SK-N-SH treated with all-trans-retinoic acid at 6 μM for 48 hours (cell line): Measurements from ENCODE around the gene RIN3.

Source experiments
- ATAC-seq: fragments of 200-7000 bp; cut with Tn5 transposase; 3 replicates; pipeline ENCODE4 v1.9.1; 2020; ENCODE audit warnings: mild to moderate bottlenecking, moderate library complexity
- ARNTL ChIP-seq: fragments of 450-650 bp; formaldehyde crosslinking; IDR thresholded peaks from 2 replicates; pipeline ENCODE4 v1.5.0; 2020; ENCODE audit warnings: low read depth, mild to moderate bottlenecking, moderate library complexity, borderline replicate concordance
- BACH2 ChIP-seq: fragments of 250-450 bp; sonication (Bioruptor Pico); IDR thresholded peaks from 2 replicates; pipeline ENCODE4 v1.9.0; 2021; ENCODE audit warnings: mild to moderate bottlenecking, borderline replicate concordance
- CSRNP3 ChIP-seq: fragments of 250-450 bp; sonication (Bioruptor Pico); IDR thresholded peaks from 2 replicates; pipeline ENCODE4 v1.5.1; 2021; ENCODE audit warnings: mild to moderate bottlenecking, moderate library complexity
- GLIS3 ChIP-seq: fragments of 250-450 bp; sonication (Bioruptor Pico); IDR thresholded peaks from 2 replicates; pipeline ENCODE4 v1.5.0; 2020; ENCODE audit warnings: mild to moderate bottlenecking, moderate library complexity
- ISL1 ChIP-seq: fragments of 250-450 bp; sonication (Bioruptor Pico); IDR thresholded peaks from 2 replicates; pipeline ENCODE4 v2.1.2; 2022; ENCODE audit warnings: mild to moderate bottlenecking, moderate library complexity
- OSR1 ChIP-seq: fragments of 250-450 bp; sonication (Bioruptor Pico); IDR thresholded peaks from 2 replicates; pipeline ENCODE4 v1.8.0; 2022; ENCODE audit warnings: moderate library complexity, mild to moderate bottlenecking, inconsistent platforms
- POU6F1 ChIP-seq: fragments of 250-450 bp; sonication (Bioruptor Pico); IDR thresholded peaks from 2 replicates; pipeline ENCODE4 v1.8.0; 2021; ENCODE audit warnings: low read depth, mild to moderate bottlenecking, moderate library complexity, borderline replicate concordance
- PPARA ChIP-seq: fragments of 250-450 bp; sonication (Bioruptor Pico); IDR thresholded peaks from 2 replicates; pipeline ENCODE4 v1.5.0; 2020; ENCODE audit warnings: mild to moderate bottlenecking, borderline replicate concordance
- RARB ChIP-seq: fragments of 250-450 bp; sonication (Bioruptor Pico); IDR thresholded peaks from 2 replicates; pipeline ENCODE4 v1.8.0; 2021; ENCODE audit warnings: mild to moderate bottlenecking, moderate library complexity
- SNAI2 ChIP-seq: fragments of 250-450 bp; sonication (Bioruptor Pico); IDR thresholded peaks from 2 replicates; pipeline ENCODE4 v1.5.0; 2020; ENCODE audit warnings: mild to moderate bottlenecking, moderate library complexity
- TCF4 ChIP-seq: fragments of 250-450 bp; sonication (Bioruptor Pico); IDR thresholded peaks from 2 replicates; pipeline ENCODE4 v1.8.0; 2021; ENCODE audit warnings: mild to moderate bottlenecking, moderate library complexity, borderline replicate concordance
- TOX ChIP-seq: fragments of 250-450 bp; sonication (Bioruptor Pico); IDR thresholded peaks from 2 replicates; pipeline ENCODE4 v1.8.0; 2021; ENCODE audit warnings: mild to moderate bottlenecking, moderate library complexity, borderline replicate concordance
- ZC3H10 ChIP-seq: fragments of 250-450 bp; sonication (Bioruptor Pico); IDR thresholded peaks from 2 replicates; pipeline ENCODE4 v1.5.1; 2021; ENCODE audit warnings: mild to moderate bottlenecking, moderate library complexity
- ZFP3 ChIP-seq: fragments of 250-450 bp; sonication (Bioruptor Pico); IDR thresholded peaks from 2 replicates; pipeline ENCODE4 v1.5.0; 2020; ENCODE audit warnings: mild to moderate bottlenecking, moderate library complexity
- ZFP30 ChIP-seq: fragments of 450-650 bp; formaldehyde crosslinking; IDR thresholded peaks from 2 replicates; pipeline ENCODE4 v1.5.0; 2022; ENCODE audit warnings: mild to moderate bottlenecking, moderate library complexity
- ZNF565 ChIP-seq: fragments of 450-650 bp; formaldehyde crosslinking; conservative IDR thresholded peaks from 2 replicates; pipeline ENCODE4 v1.5.0; 2020; ENCODE audit warnings: low read depth, mild to moderate bottlenecking, moderate library complexity
- ZNF70 ChIP-seq: fragments of 450-650 bp; formaldehyde crosslinking; IDR thresholded peaks from 2 replicates; pipeline ENCODE4 v1.5.0; 2020; ENCODE audit warnings: mild to moderate bottlenecking, moderate library complexity
- ZNF8 ChIP-seq: fragments of 450-650 bp; formaldehyde crosslinking; IDR thresholded peaks from 2 replicates; pipeline ENCODE4 v1.5.0; 2020; ENCODE audit warnings: mild to moderate bottlenecking, moderate library complexity
- TF ChIP-seq, protein P1 (sequence below): fragments of 250-450 bp; sonication (Bioruptor Pico); IDR thresholded peaks from 2 replicates; pipeline ENCODE4 v1.5.0; 2020; ENCODE audit warnings: mild to moderate bottlenecking, moderate library complexity

RIN3 gene

GRCh38 chr14:92610849-92611271 is 97.3 kb downstream of the RIN3 start (continued):
- TF ChIP-seq POU6F1 (CRISPR knock-in tag): no peak
- TF ChIP-seq ISL1 (CRISPR knock-in tag): no peak
- TF ChIP-seq, all 23 proteins: peak for 0

GRCh38 chr14:92613008-92613658 is 99.6 kb downstream of the RIN3 start:
- TF ChIP-seq ZNF8 (no peak), CSRNP3 (CRISPR knock-in tag) (no peak), BACH2 (CRISPR knock-in tag) (no peak), ARNTL (CRISPR knock-in tag) (no peak), ZFP3 (no peak), TOX (CRISPR knock-in tag) (no peak), ISL1 (CRISPR knock-in tag) (no peak), POU6F1 (CRISPR knock-in tag) (no peak), TCF4 (CRISPR knock-in tag) (no peak), OSR1 (CRISPR knock-in tag) (no peak), PPARA (CRISPR knock-in tag) (no peak), SNAI2 (no peak)
- TF ChIP-seq, protein P1, sequence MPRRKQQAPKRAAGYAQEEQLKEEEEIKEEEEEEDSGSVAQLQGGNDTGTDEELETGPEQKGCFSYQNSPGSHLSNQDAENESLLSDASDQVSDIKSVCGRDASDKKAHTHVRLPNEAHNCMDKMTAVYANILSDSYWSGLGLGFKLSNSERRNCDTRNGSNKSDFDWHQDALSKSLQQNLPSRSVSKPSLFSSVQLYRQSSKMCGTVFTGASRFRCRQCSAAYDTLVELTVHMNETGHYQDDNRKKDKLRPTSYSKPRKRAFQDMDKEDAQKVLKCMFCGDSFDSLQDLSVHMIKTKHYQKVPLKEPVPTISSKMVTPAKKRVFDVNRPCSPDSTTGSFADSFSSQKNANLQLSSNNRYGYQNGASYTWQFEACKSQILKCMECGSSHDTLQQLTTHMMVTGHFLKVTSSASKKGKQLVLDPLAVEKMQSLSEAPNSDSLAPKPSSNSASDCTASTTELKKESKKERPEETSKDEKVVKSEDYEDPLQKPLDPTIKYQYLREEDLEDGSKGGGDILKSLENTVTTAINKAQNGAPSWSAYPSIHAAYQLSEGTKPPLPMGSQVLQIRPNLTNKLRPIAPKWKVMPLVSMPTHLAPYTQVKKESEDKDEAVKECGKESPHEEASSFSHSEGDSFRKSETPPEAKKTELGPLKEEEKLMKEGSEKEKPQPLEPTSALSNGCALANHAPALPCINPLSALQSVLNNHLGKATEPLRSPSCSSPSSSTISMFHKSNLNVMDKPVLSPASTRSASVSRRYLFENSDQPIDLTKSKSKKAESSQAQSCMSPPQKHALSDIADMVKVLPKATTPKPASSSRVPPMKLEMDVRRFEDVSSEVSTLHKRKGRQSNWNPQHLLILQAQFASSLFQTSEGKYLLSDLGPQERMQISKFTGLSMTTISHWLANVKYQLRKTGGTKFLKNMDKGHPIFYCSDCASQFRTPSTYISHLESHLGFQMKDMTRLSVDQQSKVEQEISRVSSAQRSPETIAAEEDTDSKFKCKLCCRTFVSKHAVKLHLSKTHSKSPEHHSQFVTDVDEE (CRISPR knock-in tag): no peak
- peak; percentile 63 for ATAC-seq

DNA sequence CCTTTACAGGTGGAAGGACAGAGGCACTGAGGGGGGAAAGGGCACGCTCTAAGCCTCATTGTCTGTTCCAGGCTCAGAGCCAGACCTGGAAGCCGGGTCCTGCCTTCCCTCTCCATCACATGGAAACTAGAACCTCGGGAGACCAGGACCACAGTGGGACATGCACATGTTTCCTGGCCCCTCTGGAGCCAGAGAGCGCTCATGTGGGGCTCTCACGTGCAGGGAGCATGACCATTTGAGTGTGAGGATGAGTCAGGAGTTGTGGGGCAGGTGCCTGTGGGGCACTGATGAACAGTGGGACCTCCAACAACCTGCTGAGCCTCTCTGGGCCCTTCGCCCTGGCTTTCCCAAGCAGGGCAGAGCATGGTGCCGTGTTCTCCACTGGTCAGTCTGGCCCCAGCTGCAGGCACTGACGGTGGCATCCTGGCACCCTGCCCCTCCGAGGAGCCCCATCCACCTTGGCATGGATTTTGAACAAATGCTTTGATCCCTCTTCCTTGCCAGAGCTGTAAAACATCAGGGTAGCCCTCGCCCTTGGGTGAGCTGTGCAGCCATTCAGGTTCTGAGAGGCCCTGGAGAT is 100.2 kb downstream of the RIN3 start:
- no peak for TF ChIP-seq ZFP3
- no peak for ATAC-seq

- no peak for TF ChIP-seq ZC3H10
- ATAC-seq: no peak
Observed at GRCh38 chr14:92615451-92615850, 101.9 kb downstream of the RIN3 start.

DNA sequence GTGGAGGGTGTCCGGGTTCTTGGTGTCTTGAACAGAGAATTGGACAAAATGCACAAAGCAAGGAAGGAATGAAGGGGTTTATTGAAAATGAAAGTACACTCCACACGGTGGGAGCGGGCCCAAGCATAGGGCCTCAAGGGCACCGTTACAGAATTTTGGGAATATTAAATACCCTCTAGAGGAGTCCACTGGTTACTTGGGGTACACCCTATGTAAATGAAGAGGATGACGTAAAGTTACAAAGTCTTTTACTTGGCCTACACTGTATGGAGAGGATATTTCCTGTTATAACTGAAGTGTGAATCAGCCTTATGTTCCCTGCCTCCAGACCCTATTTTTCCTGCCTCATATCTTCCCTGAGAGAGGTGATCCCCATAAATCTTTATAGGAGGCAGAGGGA is 102.6 kb downstream of the RIN3 start:
- TF ChIP-seq TCF4 (CRISPR knock-in tag): no peak
- TF ChIP-seq GLIS3 (CRISPR knock-in tag): no peak
- TF ChIP-seq ARNTL (CRISPR knock-in tag): no peak
- TF ChIP-seq ZFP30 (CRISPR knock-in tag): no peak
- no peak for TF ChIP-seq ZC3H10
- TF ChIP-seq ZNF70: no peak
- TF ChIP-seq ISL1 (CRISPR knock-in tag): no peak
- no peak for TF ChIP-seq RARB (CRISPR knock-in tag)
- no peak for TF ChIP-seq BACH2 (CRISPR knock-in tag)
- TF ChIP-seq POU6F1 (CRISPR knock-in tag): no peak
- TF ChIP-seq ZNF565 (CRISPR knock-in tag): no peak
- TF ChIP-seq SNAI2: no peak
- ATAC-seq: no peak
